Measurements from ENCODE around the gene SLC6A19. TPM values are rescaled to one million over a fixed set of nuclear protein-coding genes. Genes with fewer than 3 reads are reported as not detected.

The SLC6A19 gene
- total and polyA plus RNA-seq, 10 of the 15 experiments (the other 5 are each of a cell fraction or from before 2014, with no cell fraction given) = 0.01 to 0.03 TPM; not detected in 8

- no peak for TF ChIP-seq BCLAF1 (IDR thresholded peaks at IDR 0.05)
These were observed 48.0 kb upstream of the SLC6A19 start (continued) for GRCh38 chr5:1153428-1153827.

GRCh38 chr5:1155191-1156032 lies 46.0 kb upstream of the SLC6A19 start:
- DNase-seq (ENCODE audit: low read depth, low spot score) (no peak), FAIRE-seq (no peak), ATAC-seq (no peak)
- ChIA-PET POLR2A (no interaction called here), SMC1A (ENCODE audit: uncharacterized antibody, unreplicated experiment) (no interaction called here), RAD21 (ENCODE audit: unreplicated experiment) (no interaction called here), CTCF (no interaction called here)
- H3K4me3 ChIP-seq = no peak overlapping the region
- no peak overlapping the region for H3K9ac ChIP-seq (ENCODE audit: control insufficient read depth, insufficient read depth, low read length)
- no peak overlapping the region for H3K27ac ChIP-seq (ENCODE audit: control insufficient read depth, insufficient read depth)
- H3K27me3 ChIP-seq (replicated peaks in 1 of 2; ENCODE audit: control insufficient read depth in 2 of 2, insufficient read depth in 2 of 2, low read length in 1 of 2) = peaks cover 0 to 3% of the 10 kb centered on the region in 2 experiments; a peak in 3 of 4 replicates
- in situ Hi-C loops (cut with MboI) = no loop called here
- H3K4me1 ChIP-seq (ENCODE audit: control insufficient read depth, insufficient read depth, low read length) = no peaks in the 10 kb centered on the region
- 10% methylated on average over 29 of the region's 98 CpGs for WGBS (ENCODE audit: insufficient coverage, insufficient replicate concordance, low lambda C conversion rate, missing lambda C conversion rate)
- no peaks in the 10 kb centered on the region; the same call in 2 of the 3 replicates for H3K9me3 ChIP-seq (replicated peaks; ENCODE audit: control insufficient read depth, insufficient read depth, low read length)
- BruUV-seq (replicated peaks) = no TSS peak
- no peak overlapping the region for H2AFZ ChIP-seq (ENCODE audit: control insufficient read depth, low read depth, low read length)
- no peaks in the 10 kb centered on the region for H3K36me3 ChIP-seq (ENCODE audit: control insufficient read depth in 2 of 2, insufficient read depth in 2 of 2, low read length in 1 of 2)
- H4K20me1 ChIP-seq (ENCODE audit: control insufficient read depth, insufficient read depth) = no peaks in the 10 kb centered on the region
- no peaks in the 10 kb centered on the region for H3K79me2 ChIP-seq (ENCODE audit: control insufficient read depth, insufficient read depth, low read length)
- intact Hi-C loops (cut with micrococcal nuclease; ENCODE audit: unreplicated experiment) = no loop called here
- H3K4me2 ChIP-seq (ENCODE audit: control insufficient read depth, insufficient read depth) = no peak overlapping the region
- TF ChIP-seq SKIL (IDR thresholded peaks at IDR 0.05; ENCODE audit: low read depth, poor library complexity, severe bottlenecking) = no peak
- TF ChIP-seq IRF5 (IDR thresholded peaks at IDR 0.05; ENCODE audit: borderline replicate concordance) = no peak
- no peak for TF ChIP-seq IKZF2 (IDR thresholded peaks at IDR 0.05)
- TF ChIP-seq PML (IDR thresholded peaks at IDR 0.05; ENCODE audit: low read length) = no peak
- TF ChIP-seq SUZ12 (IDR thresholded peaks at IDR 0.05; ENCODE audit: unreplicated experiment) = no peak
- TF ChIP-seq TBL1XR1 (IDR thresholded peaks at IDR 0.05; ENCODE audit: low read depth, low read length) = no peak
- TF ChIP-seq RAD21 (IDR thresholded peaks at IDR 0.05; ENCODE audit: insufficient read depth, low read depth, low read length) = no peak
- TF ChIP-seq MAX (IDR thresholded peaks at IDR 0.05; ENCODE audit: low read depth, low read length) = no peak
- TF ChIP-seq PAX8 (IDR thresholded peaks at IDR 0.05) = no peak
- no peak for TF ChIP-seq HDAC2 (IDR thresholded peaks at IDR 0.05)
- no peak for TF ChIP-seq RUNX3 (IDR thresholded peaks at IDR 0.05; ENCODE audit: low read length)
- TF ChIP-seq HSF1 (IDR thresholded peaks at IDR 0.05; ENCODE audit: low read depth, low read length) = no peak

Data from GM12878 (cell line).